Measurements from ENCODE around the gene TMEM181. TPM values are rescaled to one million over a fixed set of nuclear protein-coding genes. Genes with fewer than 3 reads are reported as not detected.

Gene TMEM181
- total and polyA plus RNA-seq, 2 experiments from 2014 or later: 20.0 to 46.9 TPM

DNA sequence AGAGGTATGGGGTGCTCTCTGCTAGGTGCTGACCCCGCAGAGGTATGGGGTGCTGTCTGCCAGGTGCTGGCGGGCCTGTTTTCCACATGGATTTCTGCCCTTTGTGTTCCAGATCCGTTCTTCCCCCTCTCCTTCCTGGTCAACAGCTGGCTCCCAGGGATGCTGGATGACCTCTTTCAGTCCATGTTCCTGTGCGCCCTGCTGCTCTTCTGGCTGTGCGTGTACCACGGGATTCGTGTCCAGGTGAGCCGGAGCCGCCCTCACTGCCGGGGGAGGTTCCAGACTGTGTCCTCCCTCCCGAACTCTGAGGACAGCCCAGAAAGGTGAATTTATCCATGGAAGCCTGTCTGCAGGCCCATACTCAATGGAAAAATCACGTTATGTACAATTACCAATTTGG, 48.3 kb downstream of the TMEM181 start:
- no peaks in the 10 kb centered on the region for H4K20me1 ChIP-seq (ENCODE audit: insufficient read depth, poor library complexity, severe bottlenecking)
- H3K27me3 ChIP-seq: no peaks in the 10 kb centered on the region
- DNase-seq (ENCODE audit: low spot score): no peak
- no peak overlapping the region for H3K27ac ChIP-seq
- no peaks in the 10 kb centered on the region for H3K36me3 ChIP-seq (replicated peaks; ENCODE audit: insufficient read depth, low read depth)
- no peaks in the 10 kb centered on the region for H3K9me3 ChIP-seq (ENCODE audit: low read depth)
- no peaks in the 10 kb centered on the region for H3K9me2 ChIP-seq (replicated peaks; ENCODE audit: insufficient read depth)
- no peak overlapping the region for H3K4me3 ChIP-seq
- TF ChIP-seq EZH2 (IDR thresholded peaks at IDR 0.05; ENCODE audit: borderline replicate concordance) (no peak), EZH2phosphoT487 (IDR thresholded peaks at IDR 0.05; ENCODE audit: low read depth, severe bottlenecking, unreplicated experiment) (no peak)
- TF ChIP-seq, protein P1, sequence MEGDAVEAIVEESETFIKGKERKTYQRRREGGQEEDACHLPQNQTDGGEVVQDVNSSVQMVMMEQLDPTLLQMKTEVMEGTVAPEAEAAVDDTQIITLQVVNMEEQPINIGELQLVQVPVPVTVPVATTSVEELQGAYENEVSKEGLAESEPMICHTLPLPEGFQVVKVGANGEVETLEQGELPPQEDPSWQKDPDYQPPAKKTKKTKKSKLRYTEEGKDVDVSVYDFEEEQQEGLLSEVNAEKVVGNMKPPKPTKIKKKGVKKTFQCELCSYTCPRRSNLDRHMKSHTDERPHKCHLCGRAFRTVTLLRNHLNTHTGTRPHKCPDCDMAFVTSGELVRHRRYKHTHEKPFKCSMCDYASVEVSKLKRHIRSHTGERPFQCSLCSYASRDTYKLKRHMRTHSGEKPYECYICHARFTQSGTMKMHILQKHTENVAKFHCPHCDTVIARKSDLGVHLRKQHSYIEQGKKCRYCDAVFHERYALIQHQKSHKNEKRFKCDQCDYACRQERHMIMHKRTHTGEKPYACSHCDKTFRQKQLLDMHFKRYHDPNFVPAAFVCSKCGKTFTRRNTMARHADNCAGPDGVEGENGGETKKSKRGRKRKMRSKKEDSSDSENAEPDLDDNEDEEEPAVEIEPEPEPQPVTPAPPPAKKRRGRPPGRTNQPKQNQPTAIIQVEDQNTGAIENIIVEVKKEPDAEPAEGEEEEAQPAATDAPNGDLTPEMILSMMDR (IDR thresholded peaks at IDR 0.05; ENCODE audit: poor library complexity): no peak
- WGBS (ENCODE audit: low lambda C conversion rate, missing lambda C conversion rate): 92% methylated on average over 12 of the region's 12 CpGs
- no peak overlapping the region for H3K4me2 ChIP-seq
- peaks cover 3% of the 10 kb centered on the region for H3K79me2 ChIP-seq
- H2AFZ ChIP-seq: no peak overlapping the region
- peaks cover 9% of the 10 kb centered on the region for H3K4me1 ChIP-seq (ENCODE audit: insufficient read depth)

DNA sequence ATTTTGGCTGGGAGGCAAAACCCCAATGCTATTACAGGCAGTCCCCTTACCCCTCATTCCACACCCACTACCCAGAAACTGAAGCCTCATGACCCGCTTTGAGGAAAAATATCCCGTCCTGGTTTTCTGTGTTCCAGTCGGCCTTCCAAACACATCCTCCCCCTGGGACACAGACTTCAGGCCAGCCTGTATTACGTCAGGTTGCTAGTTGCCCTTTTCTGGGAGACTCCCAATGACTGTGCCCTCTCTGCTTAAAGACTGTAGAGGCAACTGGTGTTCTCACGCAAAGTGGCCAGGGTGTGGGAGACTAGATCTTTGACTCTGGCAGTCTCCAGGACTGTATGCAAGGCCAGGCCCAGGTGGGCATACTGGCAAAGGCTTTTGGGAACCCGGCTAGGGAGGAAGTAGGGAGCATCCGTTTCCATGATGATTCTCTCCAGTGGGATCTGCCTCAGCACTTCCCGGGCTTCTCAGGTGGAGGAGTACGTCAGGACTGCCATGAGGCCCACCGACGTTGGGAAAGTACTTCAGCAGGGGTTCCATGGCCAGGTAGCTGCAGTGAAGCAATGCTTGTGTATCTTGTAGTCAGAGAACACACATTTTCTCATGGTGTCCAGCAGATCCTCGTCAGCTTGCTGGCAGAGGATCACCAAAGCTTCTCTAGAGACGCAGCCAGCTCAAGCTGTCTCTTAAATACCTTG, 49.7 kb downstream of the TMEM181 start:
- no peaks in the 10 kb centered on the region for H4K20me1 ChIP-seq (ENCODE audit: insufficient read depth, poor library complexity, severe bottlenecking)
- no peaks in the 10 kb centered on the region for H3K36me3 ChIP-seq (replicated peaks; ENCODE audit: insufficient read depth, low read depth)
- no peak overlapping the region for H2AFZ ChIP-seq
- no peaks in the 10 kb centered on the region for H3K27me3 ChIP-seq
- 93% methylated on average over 13 of the region's 13 CpGs for WGBS (ENCODE audit: low lambda C conversion rate, missing lambda C conversion rate)
- H3K9me3 ChIP-seq (ENCODE audit: low read depth): no peaks in the 10 kb centered on the region
- H3K79me2 ChIP-seq: peaks cover 6% of the 10 kb centered on the region
- H3K4me2 ChIP-seq: no peak overlapping the region
- H3K9me2 ChIP-seq (replicated peaks; ENCODE audit: insufficient read depth): no peaks in the 10 kb centered on the region
- no peak overlapping the region for H3K4me3 ChIP-seq
- H3K4me1 ChIP-seq (ENCODE audit: insufficient read depth): peaks cover 9% of the 10 kb centered on the region
- no peak overlapping the region for H3K27ac ChIP-seq
- DNase-seq (ENCODE audit: low spot score): no peak
- TF ChIP-seq EZH2 (IDR thresholded peaks at IDR 0.05; ENCODE audit: borderline replicate concordance) (no peak), EZH2phosphoT487 (IDR thresholded peaks at IDR 0.05; ENCODE audit: low read depth, severe bottlenecking, unreplicated experiment) (no peak)
- TF ChIP-seq, protein P1 (IDR thresholded peaks at IDR 0.05; ENCODE audit: poor library complexity): no peak

DNA sequence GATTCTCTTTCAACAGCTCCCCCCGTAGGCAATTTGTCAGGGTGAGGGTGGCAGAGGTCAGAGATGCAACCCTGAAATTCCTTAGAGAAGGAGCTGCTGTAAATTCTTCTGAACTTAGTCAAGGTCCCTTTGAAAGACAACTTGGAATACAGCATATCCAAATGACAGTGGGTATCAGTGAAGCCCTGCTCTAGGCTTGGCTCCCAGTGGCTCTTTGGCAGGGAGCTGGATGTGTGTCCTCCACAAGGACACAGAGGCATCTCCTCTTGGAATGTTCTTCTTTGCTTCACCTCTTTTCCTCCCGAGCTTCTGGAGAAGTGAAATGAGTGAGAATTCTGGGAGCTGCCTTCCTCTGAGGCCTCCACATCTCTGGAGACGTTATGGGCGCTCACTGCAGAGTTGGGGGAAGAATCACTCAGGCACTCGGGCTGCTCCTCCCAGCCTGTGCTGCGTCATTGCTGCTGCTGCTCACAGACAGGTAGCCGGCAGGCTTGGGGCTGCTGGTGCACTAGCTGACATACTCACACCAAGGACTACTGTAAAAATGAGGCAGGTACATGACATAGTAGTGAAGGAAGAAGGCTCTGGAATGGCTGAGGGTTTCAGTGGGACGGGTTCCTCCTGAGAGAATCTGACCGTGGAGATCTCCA, 50.6 kb downstream of the TMEM181 start:
- H4K20me1 ChIP-seq (ENCODE audit: insufficient read depth, poor library complexity, severe bottlenecking): no peaks in the 10 kb centered on the region
- H3K9me3 ChIP-seq (ENCODE audit: low read depth): no peaks in the 10 kb centered on the region
- no peak overlapping the region for H2AFZ ChIP-seq
- H3K36me3 ChIP-seq (replicated peaks; ENCODE audit: insufficient read depth, low read depth): peaks cover 5% of the 10 kb centered on the region
- no peak overlapping the region for H3K4me3 ChIP-seq
- H3K4me2 ChIP-seq: no peak overlapping the region
- H3K27me3 ChIP-seq: no peaks in the 10 kb centered on the region
- no peak overlapping the region for H3K27ac ChIP-seq
- H3K79me2 ChIP-seq: peaks cover 6% of the 10 kb centered on the region
- WGBS (ENCODE audit: low lambda C conversion rate, missing lambda C conversion rate): 65% methylated on average over 9 of the region's 9 CpGs
- H3K9me2 ChIP-seq (replicated peaks; ENCODE audit: insufficient read depth): no peaks in the 10 kb centered on the region
- TF ChIP-seq EZH2 (IDR thresholded peaks at IDR 0.05; ENCODE audit: borderline replicate concordance) (no peak), EZH2phosphoT487 (IDR thresholded peaks at IDR 0.05; ENCODE audit: low read depth, severe bottlenecking, unreplicated experiment) (no peak)
- TF ChIP-seq, protein P1 (IDR thresholded peaks at IDR 0.05; ENCODE audit: poor library complexity): no peak
- H3K4me1 ChIP-seq (ENCODE audit: insufficient read depth): peaks cover 9% of the 10 kb centered on the region
- DNase-seq (ENCODE audit: low spot score): no peak
